MM.1S (cell line): ENCODE measurements around the gene ZNF446.

Experiments
- CTCF ChIP-seq: fragments of 300-600 bp; sonication (generic); IDR thresholded peaks from 2 replicates; pipeline ENCODE4 v1.5.1; 2016; ENCODE audit warnings: antibody characterized with exemption, low read length, mixed read lengths
- EZH2 ChIP-seq: fragments of 300-600 bp; sonication (generic); optimal IDR thresholded peaks from 2 replicates; pipeline ENCODE3; 2017; ENCODE audit warnings: low read depth, mild to moderate bottlenecking, antibody characterized with exemption, low read length, mixed read lengths
- EZH2phosphoT487 ChIP-seq: fragments of 300-600 bp; sonication (generic); IDR thresholded peaks from 2 replicates; pipeline ENCODE4 v1.6.1; 2018; ENCODE audit warnings: antibody characterized with exemption, low read length

- TF ChIP-seq CTCF (no peak), EZH2phosphoT487 (no peak), EZH2 (no peak)
These were observed 25.2 kb upstream of the ZNF446 start for GRCh38 chr19:58450856-58451357.
